Measurements from ENCODE around the gene ADH6. TPM values are rescaled to one million over a fixed set of nuclear protein-coding genes. Genes with fewer than 3 reads are reported as not detected.

ADH6 gene
- polyA plus RNA-seq, 1 of the 3 experiments (the other 2 are of a cell fraction): not detected

DNA sequence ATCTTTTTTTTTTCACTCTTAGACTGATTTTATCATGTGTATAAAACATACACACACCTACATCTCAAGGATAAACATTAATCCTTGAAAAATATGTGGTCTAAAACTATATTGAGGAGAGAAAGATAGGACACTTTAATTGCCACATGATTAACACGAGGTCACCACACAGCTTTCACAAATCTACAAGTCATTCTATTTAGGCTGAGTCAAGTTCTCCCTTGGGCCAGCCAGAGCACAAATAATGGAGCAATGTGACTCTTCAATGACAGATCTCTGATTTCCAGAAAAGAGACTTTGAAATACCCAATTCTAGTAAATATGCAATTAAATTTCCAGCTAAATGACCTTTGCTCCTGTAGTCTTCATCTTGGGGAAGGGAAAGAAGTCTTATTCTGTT, 62.1 kb downstream of the ADH6 start:
- Histone ChIP-seq H3K9me3 (no peaks in the 10 kb centered on the region), H3K9me2 (no peaks in the 10 kb centered on the region), H3F3A (replicated peaks; ENCODE audit: insufficient read depth) (no peaks in the 10 kb centered on the region), H3K4me3 (ENCODE audit: low read depth in 2 of 2, low read length in 1 of 2) (no peak overlapping the region), H3K27ac (ENCODE audit: low read depth in 2 of 2, low read length in 1 of 2) (no peak overlapping the region), H3K9ac (no peak overlapping the region), H3K4me1 (ENCODE audit: control insufficient read depth in 1 of 2, insufficient read depth in 2 of 2, low read depth in 1 of 2, low read length in 1 of 2) (no peaks in the 10 kb centered on the region), H2AFZ (ENCODE audit: low read depth) (no peak overlapping the region), H3K79me2 (ENCODE audit: insufficient read depth) (no peaks in the 10 kb centered on the region), H4K20me1 (ENCODE audit: insufficient read depth) (no peaks in the 10 kb centered on the region), H3K27me3 (ENCODE audit: insufficient read depth) (no peaks in the 10 kb centered on the region), H3K36me3 (replicated peaks in 1 of 2; ENCODE audit: control insufficient read depth in 1 of 2, insufficient read depth in 2 of 2, low read length in 1 of 2) (no peaks in the 10 kb centered on the region), H3K4me2 (no peak overlapping the region)
- DNase-seq: no peak
- POLR2A ChIA-PET: interaction anchor here (0.7 kb wide), 1 partner anchor 17 kb away, joined by 3 read pairs; no protein-coding TSS in a partner anchor
- TF ChIP-seq FOXM1 (IDR thresholded peaks at IDR 0.05; ENCODE audit: low read depth) (no peak), SMC3 (IDR thresholded peaks at IDR 0.05; ENCODE audit: low read depth, low read length) (no peak), EZH2phosphoT487 (IDR thresholded peaks at IDR 0.05; ENCODE audit: borderline replicate concordance, low read depth) (no peak), POLR2AphosphoS5 (IDR thresholded peaks at IDR 0.05; ENCODE audit: low read depth, low read length) (no peak), GATA2 (CRISPR knock-in tag; IDR thresholded peaks at IDR 0.05) (no peak)
- TF ChIP-seq, protein P1, sequence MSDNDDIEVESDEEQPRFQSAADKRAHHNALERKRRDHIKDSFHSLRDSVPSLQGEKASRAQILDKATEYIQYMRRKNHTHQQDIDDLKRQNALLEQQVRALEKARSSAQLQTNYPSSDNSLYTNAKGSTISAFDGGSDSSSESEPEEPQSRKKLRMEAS (IDR thresholded peaks at IDR 0.05; ENCODE audit: low read depth): no peak
- 15% methylated on average over 1 of the region's 1 CpG for WGBS (ENCODE audit: low lambda C conversion rate)
- CTCF ChIA-PET: no interaction called here

DNA sequence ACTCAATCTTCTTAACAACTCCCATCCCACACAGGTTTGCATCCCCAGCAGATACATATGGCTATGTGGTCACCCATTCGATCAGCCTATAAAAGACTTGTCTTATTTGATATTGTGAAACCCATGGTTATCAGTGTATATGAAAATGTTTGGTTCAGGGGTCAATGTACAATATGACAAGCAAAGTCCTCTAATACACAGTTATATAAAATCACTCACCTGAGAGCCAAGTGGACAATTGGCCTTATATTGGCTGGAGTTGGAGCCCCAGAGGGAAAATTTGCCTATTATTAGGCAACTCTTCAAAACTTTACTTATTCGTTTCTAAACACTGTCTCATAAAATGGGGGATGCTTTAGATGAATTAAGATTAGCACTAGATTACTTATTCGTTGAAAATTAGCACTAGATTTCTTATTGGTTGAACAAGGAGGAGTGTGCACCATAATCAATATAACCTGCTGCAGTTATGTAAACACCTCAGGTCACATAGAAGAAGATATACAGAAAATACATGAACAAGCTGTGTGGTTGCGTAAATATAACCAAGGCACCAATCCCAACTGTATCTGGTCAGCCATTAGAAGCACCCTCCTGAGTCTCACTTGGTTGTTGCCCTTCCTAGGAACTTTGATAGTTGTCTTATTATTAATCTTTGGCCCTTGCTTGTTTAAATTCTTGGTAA, 64.2 kb downstream of the ADH6 start:
- no peaks in the 10 kb centered on the region for H3F3A ChIP-seq (replicated peaks; ENCODE audit: insufficient read depth)
- H3K79me2 ChIP-seq (ENCODE audit: insufficient read depth): no peaks in the 10 kb centered on the region
- H3K4me2 ChIP-seq: no peak overlapping the region
- no peaks in the 10 kb centered on the region for H3K4me1 ChIP-seq (ENCODE audit: control insufficient read depth in 1 of 2, insufficient read depth in 2 of 2, low read depth in 1 of 2, low read length in 1 of 2)
- no peaks in the 10 kb centered on the region for H4K20me1 ChIP-seq (ENCODE audit: insufficient read depth)
- H3K9ac ChIP-seq: no peak overlapping the region
- H2AFZ ChIP-seq (ENCODE audit: low read depth): no peak overlapping the region
- DNase-seq: no peak
- H3K4me3 ChIP-seq (ENCODE audit: low read depth in 2 of 2, low read length in 1 of 2): no peak overlapping the region
- H3K27me3 ChIP-seq (ENCODE audit: insufficient read depth): no peaks in the 10 kb centered on the region
- WGBS (ENCODE audit: low lambda C conversion rate): 40% methylated on average over 4 of the region's 4 CpGs
- no peak overlapping the region for H3K27ac ChIP-seq (ENCODE audit: low read depth in 2 of 2, low read length in 1 of 2)
- TF ChIP-seq TCF12 (IDR thresholded peaks at IDR 0.05) (no peak), JUND (IDR thresholded peaks at IDR 0.05) (no peak), RFX5 (IDR thresholded peaks at IDR 0.05; ENCODE audit: low read length) (no peak), RCOR1 (IDR thresholded peaks at IDR 0.05; ENCODE audit: low read length) (no peak), FOSL2 (IDR thresholded peaks at IDR 0.05; ENCODE audit: borderline replicate concordance, low read depth) (no peak), MEF2A (IDR thresholded peaks at IDR 0.05; ENCODE audit: borderline replicate concordance, low read depth) (no peak), CHD2 (IDR thresholded peaks at IDR 0.05; ENCODE audit: low read length, partially characterized antibody) (no peak), FOXM1 (IDR thresholded peaks at IDR 0.05; ENCODE audit: low read depth) (no peak), FOXJ3 (CRISPR knock-in tag; IDR thresholded peaks at IDR 0.05) (no peak)
- TF ChIP-seq, protein P2, sequence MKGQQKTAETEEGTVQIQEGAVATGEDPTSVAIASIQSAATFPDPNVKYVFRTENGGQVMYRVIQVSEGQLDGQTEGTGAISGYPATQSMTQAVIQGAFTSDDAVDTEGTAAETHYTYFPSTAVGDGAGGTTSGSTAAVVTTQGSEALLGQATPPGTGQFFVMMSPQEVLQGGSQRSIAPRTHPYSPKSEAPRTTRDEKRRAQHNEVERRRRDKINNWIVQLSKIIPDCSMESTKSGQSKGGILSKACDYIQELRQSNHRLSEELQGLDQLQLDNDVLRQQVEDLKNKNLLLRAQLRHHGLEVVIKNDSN (IDR thresholded peaks at IDR 0.05; ENCODE audit: borderline replicate concordance, low read depth): no peak
- TF ChIP-seq, protein P1 (IDR thresholded peaks at IDR 0.05; ENCODE audit: low read depth): no peak
- TF ChIP-seq, protein P3, sequence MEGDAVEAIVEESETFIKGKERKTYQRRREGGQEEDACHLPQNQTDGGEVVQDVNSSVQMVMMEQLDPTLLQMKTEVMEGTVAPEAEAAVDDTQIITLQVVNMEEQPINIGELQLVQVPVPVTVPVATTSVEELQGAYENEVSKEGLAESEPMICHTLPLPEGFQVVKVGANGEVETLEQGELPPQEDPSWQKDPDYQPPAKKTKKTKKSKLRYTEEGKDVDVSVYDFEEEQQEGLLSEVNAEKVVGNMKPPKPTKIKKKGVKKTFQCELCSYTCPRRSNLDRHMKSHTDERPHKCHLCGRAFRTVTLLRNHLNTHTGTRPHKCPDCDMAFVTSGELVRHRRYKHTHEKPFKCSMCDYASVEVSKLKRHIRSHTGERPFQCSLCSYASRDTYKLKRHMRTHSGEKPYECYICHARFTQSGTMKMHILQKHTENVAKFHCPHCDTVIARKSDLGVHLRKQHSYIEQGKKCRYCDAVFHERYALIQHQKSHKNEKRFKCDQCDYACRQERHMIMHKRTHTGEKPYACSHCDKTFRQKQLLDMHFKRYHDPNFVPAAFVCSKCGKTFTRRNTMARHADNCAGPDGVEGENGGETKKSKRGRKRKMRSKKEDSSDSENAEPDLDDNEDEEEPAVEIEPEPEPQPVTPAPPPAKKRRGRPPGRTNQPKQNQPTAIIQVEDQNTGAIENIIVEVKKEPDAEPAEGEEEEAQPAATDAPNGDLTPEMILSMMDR (IDR thresholded peaks at IDR 0.05): no peak
- TF ChIP-seq, protein P4, sequence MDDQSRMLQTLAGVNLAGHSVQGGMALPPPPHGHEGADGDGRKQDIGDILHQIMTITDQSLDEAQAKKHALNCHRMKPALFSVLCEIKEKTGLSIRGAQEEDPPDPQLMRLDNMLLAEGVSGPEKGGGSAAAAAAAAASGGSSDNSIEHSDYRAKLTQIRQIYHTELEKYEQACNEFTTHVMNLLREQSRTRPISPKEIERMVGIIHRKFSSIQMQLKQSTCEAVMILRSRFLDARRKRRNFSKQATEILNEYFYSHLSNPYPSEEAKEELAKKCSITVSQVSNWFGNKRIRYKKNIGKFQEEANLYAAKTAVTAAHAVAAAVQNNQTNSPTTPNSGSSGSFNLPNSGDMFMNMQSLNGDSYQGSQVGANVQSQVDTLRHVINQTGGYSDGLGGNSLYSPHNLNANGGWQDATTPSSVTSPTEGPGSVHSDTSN (IDR thresholded peaks at IDR 0.05): no peak
- CTCF ChIA-PET: no interaction called here
- H3K9me3 ChIP-seq: no peaks in the 10 kb centered on the region
- no peaks in the 10 kb centered on the region for H3K9me2 ChIP-seq
- H3K36me3 ChIP-seq (replicated peaks in 1 of 2; ENCODE audit: control insufficient read depth in 1 of 2, insufficient read depth in 2 of 2, low read length in 1 of 2): no peaks in the 10 kb centered on the region
- POLR2A ChIA-PET: no interaction called here

Data from SK-N-SH (cell line).